Gastrocnemius medialis (tissue), 4 donors: Measurements from ENCODE around the gene HFM1.

ENCODE experiments used
- POLR2A ChIP-seq, 2 donors: fragments of 450-650 bp; IDR thresholded peaks; one replicate each; pipeline ENCODE4 v1.6.1; 2017; ENCODE audit warnings: antibody characterized with exemption in 2 of 2, mild to moderate bottlenecking in 2 of 2, moderate library complexity in 2 of 2
- TF ChIP-seq, protein P1 (sequence below), 5 experiments: fragments of 450-650 bp in 3 of 5; fragments of 200-600 bp in 2 of 5; sonication (generic) in 2 of 5; IDR thresholded peaks in 4 of 5; conservative IDR thresholded peaks in 1 of 5; 1 replicate in 4 of 5; 2 replicates in 1 of 5; pipeline ENCODE4 v1.5.1; 2016 to 2019; ENCODE audit warnings: antibody characterized with exemption in 5 of 5, mild to moderate bottlenecking in 3 of 5, moderate library complexity in 3 of 5

GRCh38 chr1:91428182-91428798 lies 23.7 kb upstream of the HFM1 start:
- TF ChIP-seq, protein P1, sequence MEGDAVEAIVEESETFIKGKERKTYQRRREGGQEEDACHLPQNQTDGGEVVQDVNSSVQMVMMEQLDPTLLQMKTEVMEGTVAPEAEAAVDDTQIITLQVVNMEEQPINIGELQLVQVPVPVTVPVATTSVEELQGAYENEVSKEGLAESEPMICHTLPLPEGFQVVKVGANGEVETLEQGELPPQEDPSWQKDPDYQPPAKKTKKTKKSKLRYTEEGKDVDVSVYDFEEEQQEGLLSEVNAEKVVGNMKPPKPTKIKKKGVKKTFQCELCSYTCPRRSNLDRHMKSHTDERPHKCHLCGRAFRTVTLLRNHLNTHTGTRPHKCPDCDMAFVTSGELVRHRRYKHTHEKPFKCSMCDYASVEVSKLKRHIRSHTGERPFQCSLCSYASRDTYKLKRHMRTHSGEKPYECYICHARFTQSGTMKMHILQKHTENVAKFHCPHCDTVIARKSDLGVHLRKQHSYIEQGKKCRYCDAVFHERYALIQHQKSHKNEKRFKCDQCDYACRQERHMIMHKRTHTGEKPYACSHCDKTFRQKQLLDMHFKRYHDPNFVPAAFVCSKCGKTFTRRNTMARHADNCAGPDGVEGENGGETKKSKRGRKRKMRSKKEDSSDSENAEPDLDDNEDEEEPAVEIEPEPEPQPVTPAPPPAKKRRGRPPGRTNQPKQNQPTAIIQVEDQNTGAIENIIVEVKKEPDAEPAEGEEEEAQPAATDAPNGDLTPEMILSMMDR (IDR thresholded peaks at IDR 0.05 in 4 of 5, conservative IDR thresholded peaks at IDR 0.05 in 1 of 5) = no peak
- no peak for TF ChIP-seq POLR2A (IDR thresholded peaks at IDR 0.05)
